HEK293 (cell line): ENCODE measurements around the gene TXNDC2.

Source experiments
- CTCF ChIA-PET: fragments of 350-600 bp; formaldehyde crosslinking; extraction: SDS; loops from one replicate; lab custom pipeline; 2021; ENCODE audit warnings: antibody characterized with exemption; lab: Yijun Ruan, JAX
- POLR2A ChIA-PET: fragments of 300-600 bp; formaldehyde crosslinking; extraction: SDS; loops from one replicate; lab custom pipeline; 2020; ENCODE audit warnings: antibody characterized with exemption, inconsistent platforms; lab: Yijun Ruan, JAX
- H3K27ac ChIP-seq: fragments of 200-500 bp; sonication (Bioruptor generic); 2 replicates; pipeline ENCODE4 v1.5.1; 2014; ENCODE audit warnings: low read depth, low read length, control low read depth, inconsistent platforms; ENCODE audit errors: extremely low read depth
- H3K36me3 ChIP-seq, 2 experiments: fragments of 200-500 bp in 1 of 2; sonication (Bioruptor generic) in 1 of 2; 1 replicate in 1 of 2; 2 replicates in 1 of 2; pipeline ENCODE4 v1.5.1; 2014 to 2017; ENCODE audit warnings: inconsistent platforms in 2 of 2, low read length in 2 of 2; ENCODE audit not compliant: control insufficient read depth in 2 of 2, insufficient read depth in 1 of 2
- H3K4me1 ChIP-seq: fragments of 200-500 bp; sonication (Bioruptor generic); 2 replicates; pipeline ENCODE4 v1.5.1; 2014; ENCODE audit warnings: mild to moderate bottlenecking, low read length, inconsistent platforms; ENCODE audit not compliant: control insufficient read depth, insufficient read depth
- H3K4me3 ChIP-seq: 2 replicates; pipeline ENCODE4 v1.5.1; 2011; ENCODE audit warnings: low read depth, mild to moderate bottlenecking, control low read depth, low read length, moderate library complexity
- H3K9me3 ChIP-seq: fragments of 200-500 bp; sonication (Bioruptor generic); 2 replicates; pipeline ENCODE4 v1.5.1; 2014; ENCODE audit warnings: low read depth, low read length, inconsistent platforms; ENCODE audit not compliant: control insufficient read depth, insufficient read depth
- BCL11B ChIP-seq: fragments of 450-650 bp; formaldehyde crosslinking; IDR thresholded peaks from 2 replicates; pipeline ENCODE4 v1.5.1; 2016; ENCODE audit warnings: low read depth, missing biosample characterization, missing genetic modification characterization
- IKZF3 ChIP-seq: fragments of 450-650 bp; IDR thresholded peaks from 2 replicates; pipeline ENCODE4 v1.5.0; 2018; ENCODE audit warnings: missing biosample characterization, mild to moderate bottlenecking, missing genetic modification characterization, moderate library complexity
- MZF1 ChIP-seq: fragments of 450-650 bp; formaldehyde crosslinking; IDR thresholded peaks from 2 replicates; pipeline ENCODE4 v1.5.1; 2017; ENCODE audit warnings: missing biosample characterization, missing genetic modification characterization, borderline replicate concordance
- PRDM1 ChIP-seq: fragments of 450-650 bp; formaldehyde crosslinking; IDR thresholded peaks from 2 replicates; pipeline ENCODE4; 2016; ENCODE audit warnings: missing biosample characterization, missing genetic modification characterization
- ZBTB8A ChIP-seq: fragments of 450-650 bp; formaldehyde crosslinking; IDR thresholded peaks from 2 replicates; pipeline ENCODE4 v1.5.1; 2016; ENCODE audit warnings: missing biosample characterization, missing genetic modification characterization
- ZEB2 ChIP-seq: fragments of 450-650 bp; formaldehyde crosslinking; IDR thresholded peaks from 2 replicates; pipeline ENCODE4 v1.5.1; 2016; ENCODE audit warnings: missing biosample characterization, missing genetic modification characterization
- ZFHX2 ChIP-seq: fragments of 450-650 bp; formaldehyde crosslinking; conservative IDR thresholded peaks from 2 replicates; pipeline ENCODE4 v1.5.1; 2016; ENCODE audit warnings: missing biosample characterization, missing genetic modification characterization
- ZFP3 ChIP-seq: fragments of 450-650 bp; formaldehyde crosslinking; IDR thresholded peaks from 2 replicates; pipeline ENCODE4 v1.5.1; 2016; ENCODE audit warnings: low read depth, missing biosample characterization, missing genetic modification characterization
- ZFP37 ChIP-seq: fragments of 450-650 bp; formaldehyde crosslinking; IDR thresholded peaks from 2 replicates; pipeline ENCODE4 v1.5.1; 2016; ENCODE audit warnings: missing biosample characterization, missing genetic modification characterization
- ZFP69B ChIP-seq: fragments of 450-650 bp; formaldehyde crosslinking; IDR thresholded peaks from 2 replicates; pipeline ENCODE4 v1.5.1; 2016; ENCODE audit warnings: missing biosample characterization, missing genetic modification characterization
- ZNF211 ChIP-seq: fragments of 450-650 bp; formaldehyde crosslinking; IDR thresholded peaks from 2 replicates; pipeline ENCODE4 v1.5.1; 2016; ENCODE audit warnings: low read depth, missing biosample characterization, missing genetic modification characterization
- ZNF23 ChIP-seq: fragments of 450-650 bp; formaldehyde crosslinking; IDR thresholded peaks from 2 replicates; pipeline ENCODE4 v1.5.1; 2016; ENCODE audit warnings: missing biosample characterization, missing genetic modification characterization, borderline replicate concordance
- ZNF335 ChIP-seq: fragments of 450-650 bp; formaldehyde crosslinking; conservative IDR thresholded peaks from 2 replicates; pipeline ENCODE4 v1.5.1; 2016; ENCODE audit warnings: missing biosample characterization, missing genetic modification characterization
- ZNF391 ChIP-seq: fragments of 450-650 bp; formaldehyde crosslinking; IDR thresholded peaks from 2 replicates; pipeline ENCODE4 v1.5.1; 2016; ENCODE audit warnings: low read depth, missing biosample characterization, missing genetic modification characterization, borderline replicate concordance
- ZNF404 ChIP-seq: fragments of 450-650 bp; formaldehyde crosslinking; IDR thresholded peaks from 2 replicates; pipeline ENCODE4 v1.5.1; 2017; ENCODE audit warnings: missing biosample characterization, missing genetic modification characterization
- ZNF514 ChIP-seq: fragments of 450-650 bp; formaldehyde crosslinking; IDR thresholded peaks from 2 replicates; pipeline ENCODE4 v1.5.1; 2016; ENCODE audit warnings: missing biosample characterization, missing genetic modification characterization
- ZNF548 ChIP-seq: fragments of 450-650 bp; formaldehyde crosslinking; IDR thresholded peaks from 2 replicates; pipeline ENCODE4 v1.5.1; 2016; ENCODE audit warnings: missing biosample characterization, missing genetic modification characterization
- ZNF629 ChIP-seq: fragments of 450-650 bp; formaldehyde crosslinking; IDR thresholded peaks from 2 replicates; pipeline ENCODE4 v1.5.1; 2017; ENCODE audit warnings: missing biosample characterization, missing genetic modification characterization
- ZNF830 ChIP-seq: fragments of 450-650 bp; IDR thresholded peaks from 2 replicates; pipeline ENCODE4 v1.5.0; 2018; ENCODE audit warnings: missing biosample characterization, missing genetic modification characterization, low read depth, mild to moderate bottlenecking, moderate library complexity
- TF ChIP-seq, protein P1 (sequence below): fragments of 450-650 bp; formaldehyde crosslinking; IDR thresholded peaks from 2 replicates; pipeline ENCODE4 v1.5.1; 2016; ENCODE audit warnings: missing biosample characterization, missing genetic modification characterization
- TF ChIP-seq, protein P2 (sequence below): fragments of 450-650 bp; formaldehyde crosslinking; IDR thresholded peaks from 2 replicates; pipeline ENCODE4 v1.5.1; 2016; ENCODE audit warnings: missing biosample characterization, missing genetic modification characterization
- TF ChIP-seq, protein P3 (sequence below): fragments of 450-650 bp; formaldehyde crosslinking; IDR thresholded peaks from 2 replicates; pipeline ENCODE4 v1.5.1; 2016; ENCODE audit warnings: missing biosample characterization, missing genetic modification characterization, low read depth
- TF ChIP-seq, protein P4 (sequence below): fragments of 450-650 bp; formaldehyde crosslinking; conservative IDR thresholded peaks from 2 replicates; pipeline ENCODE4 v1.5.1; 2016; ENCODE audit warnings: low read depth, missing biosample characterization, missing genetic modification characterization

TXNDC2 gene

DNA sequence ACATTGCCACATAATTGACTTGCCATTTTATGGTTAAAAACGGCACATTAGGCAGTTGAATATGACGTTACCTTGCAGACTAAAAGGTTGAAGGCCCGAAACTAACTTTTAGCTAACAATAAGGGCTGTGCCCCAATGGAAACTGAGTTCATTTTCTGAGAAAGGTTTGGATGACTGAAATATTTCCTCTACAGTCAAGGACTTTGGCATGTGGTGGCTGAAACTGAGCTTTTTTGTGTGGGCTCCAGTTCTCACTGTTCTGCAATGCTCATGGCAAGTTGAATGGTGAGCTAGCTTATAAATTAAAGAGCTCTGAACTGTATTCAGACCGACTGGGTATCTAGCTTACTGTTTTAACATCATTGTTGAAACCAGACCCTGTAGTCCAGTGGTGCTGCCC lies 23.8 kb upstream of the TXNDC2 start:
- Histone ChIP-seq H3K4me1 (no peaks in the 10 kb centered on the region), H3K9me3 (no peaks in the 10 kb centered on the region), H3K36me3 (peaks cover 0 to 28% of the 10 kb centered on the region in 2 experiments; a peak in 1 of 3 replicates), H3K27ac (no peak overlapping the region), H3K4me3 (no peak overlapping the region)
- ChIA-PET POLR2A (interaction anchor here (0.6 kb wide), 1 partner anchor 1835 kb away, joined by 3 read pairs; no protein-coding TSS in a partner anchor), CTCF (interaction anchor here (0.6 kb wide), 1 partner anchor 872 kb away, joined by 3 read pairs; no protein-coding TSS in a partner anchor)
- no peak for TF ChIP-seq ZNF404
- TF ChIP-seq, protein P1, sequence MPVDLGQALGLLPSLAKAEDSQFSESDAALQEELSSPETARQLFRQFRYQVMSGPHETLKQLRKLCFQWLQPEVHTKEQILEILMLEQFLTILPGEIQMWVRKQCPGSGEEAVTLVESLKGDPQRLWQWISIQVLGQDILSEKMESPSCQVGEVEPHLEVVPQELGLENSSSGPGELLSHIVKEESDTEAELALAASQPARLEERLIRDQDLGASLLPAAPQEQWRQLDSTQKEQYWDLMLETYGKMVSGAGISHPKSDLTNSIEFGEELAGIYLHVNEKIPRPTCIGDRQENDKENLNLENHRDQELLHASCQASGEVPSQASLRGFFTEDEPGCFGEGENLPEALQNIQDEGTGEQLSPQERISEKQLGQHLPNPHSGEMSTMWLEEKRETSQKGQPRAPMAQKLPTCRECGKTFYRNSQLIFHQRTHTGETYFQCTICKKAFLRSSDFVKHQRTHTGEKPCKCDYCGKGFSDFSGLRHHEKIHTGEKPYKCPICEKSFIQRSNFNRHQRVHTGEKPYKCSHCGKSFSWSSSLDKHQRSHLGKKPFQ (tag by site-specific recombination): no peak
- TF ChIP-seq ZNF548 (tag by site-specific recombination): no peak
- no peak for TF ChIP-seq ZFHX2
- no peak for TF ChIP-seq MZF1 (tag by site-specific recombination)
- TF ChIP-seq ZNF391 (tag by site-specific recombination): no peak
- TF ChIP-seq, protein P2, sequence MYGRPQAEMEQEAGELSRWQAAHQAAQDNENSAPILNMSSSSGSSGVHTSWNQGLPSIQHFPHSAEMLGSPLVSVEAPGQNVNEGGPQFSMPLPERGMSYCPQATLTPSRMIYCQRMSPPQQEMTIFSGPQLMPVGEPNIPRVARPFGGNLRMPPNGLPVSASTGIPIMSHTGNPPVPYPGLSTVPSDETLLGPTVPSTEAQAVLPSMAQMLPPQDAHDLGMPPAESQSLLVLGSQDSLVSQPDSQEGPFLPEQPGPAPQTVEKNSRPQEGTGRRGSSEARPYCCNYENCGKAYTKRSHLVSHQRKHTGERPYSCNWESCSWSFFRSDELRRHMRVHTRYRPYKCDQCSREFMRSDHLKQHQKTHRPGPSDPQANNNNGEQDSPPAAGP (tag by site-specific recombination): no peak
- no peak for TF ChIP-seq ZNF335 (tag by site-specific recombination)
- no peak for TF ChIP-seq ZFP3

GRCh38 chr18:9862686-9863085 lies 23.1 kb upstream of the TXNDC2 start:
- H3K4me1 ChIP-seq: no peaks in the 10 kb centered on the region
- no peak overlapping the region for H3K27ac ChIP-seq
- ChIA-PET CTCF (interaction anchor here (0.6 kb wide), 1 partner anchor 873 kb away, joined by 3 read pairs; no protein-coding TSS in a partner anchor), POLR2A (no interaction called here)
- H3K36me3 ChIP-seq: peaks cover 0 to 28% of the 10 kb centered on the region in 2 experiments; a peak in 1 of 3 replicates
- H3K4me3 ChIP-seq: no peak overlapping the region
- H3K9me3 ChIP-seq: no peaks in the 10 kb centered on the region
- TF ChIP-seq ZBTB8A (tag by site-specific recombination) (no peak), ZFP3 (no peak), IKZF3 (no peak), ZFP37 (no peak), ZNF23 (tag by site-specific recombination) (no peak), BCL11B (tag by site-specific recombination) (no peak), ZNF335 (tag by site-specific recombination) (no peak), PRDM1 (tag by site-specific recombination) (no peak), ZEB2 (no peak), ZNF830 (tag by site-specific recombination) (no peak), ZFP69B (tag by site-specific recombination) (no peak), ZNF629 (tag by site-specific recombination) (no peak), ZNF211 (no peak), ZNF514 (no peak)
- TF ChIP-seq, protein P3, sequence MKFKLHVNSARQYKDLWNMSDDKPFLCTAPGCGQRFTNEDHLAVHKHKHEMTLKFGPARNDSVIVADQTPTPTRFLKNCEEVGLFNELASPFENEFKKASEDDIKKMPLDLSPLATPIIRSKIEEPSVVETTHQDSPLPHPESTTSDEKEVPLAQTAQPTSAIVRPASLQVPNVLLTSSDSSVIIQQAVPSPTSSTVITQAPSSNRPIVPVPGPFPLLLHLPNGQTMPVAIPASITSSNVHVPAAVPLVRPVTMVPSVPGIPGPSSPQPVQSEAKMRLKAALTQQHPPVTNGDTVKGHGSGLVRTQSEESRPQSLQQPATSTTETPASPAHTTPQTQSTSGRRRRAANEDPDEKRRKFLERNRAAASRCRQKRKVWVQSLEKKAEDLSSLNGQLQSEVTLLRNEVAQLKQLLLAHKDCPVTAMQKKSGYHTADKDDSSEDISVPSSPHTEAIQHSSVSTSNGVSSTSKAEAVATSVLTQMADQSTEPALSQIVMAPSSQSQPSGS: no peak
- TF ChIP-seq, protein P4, sequence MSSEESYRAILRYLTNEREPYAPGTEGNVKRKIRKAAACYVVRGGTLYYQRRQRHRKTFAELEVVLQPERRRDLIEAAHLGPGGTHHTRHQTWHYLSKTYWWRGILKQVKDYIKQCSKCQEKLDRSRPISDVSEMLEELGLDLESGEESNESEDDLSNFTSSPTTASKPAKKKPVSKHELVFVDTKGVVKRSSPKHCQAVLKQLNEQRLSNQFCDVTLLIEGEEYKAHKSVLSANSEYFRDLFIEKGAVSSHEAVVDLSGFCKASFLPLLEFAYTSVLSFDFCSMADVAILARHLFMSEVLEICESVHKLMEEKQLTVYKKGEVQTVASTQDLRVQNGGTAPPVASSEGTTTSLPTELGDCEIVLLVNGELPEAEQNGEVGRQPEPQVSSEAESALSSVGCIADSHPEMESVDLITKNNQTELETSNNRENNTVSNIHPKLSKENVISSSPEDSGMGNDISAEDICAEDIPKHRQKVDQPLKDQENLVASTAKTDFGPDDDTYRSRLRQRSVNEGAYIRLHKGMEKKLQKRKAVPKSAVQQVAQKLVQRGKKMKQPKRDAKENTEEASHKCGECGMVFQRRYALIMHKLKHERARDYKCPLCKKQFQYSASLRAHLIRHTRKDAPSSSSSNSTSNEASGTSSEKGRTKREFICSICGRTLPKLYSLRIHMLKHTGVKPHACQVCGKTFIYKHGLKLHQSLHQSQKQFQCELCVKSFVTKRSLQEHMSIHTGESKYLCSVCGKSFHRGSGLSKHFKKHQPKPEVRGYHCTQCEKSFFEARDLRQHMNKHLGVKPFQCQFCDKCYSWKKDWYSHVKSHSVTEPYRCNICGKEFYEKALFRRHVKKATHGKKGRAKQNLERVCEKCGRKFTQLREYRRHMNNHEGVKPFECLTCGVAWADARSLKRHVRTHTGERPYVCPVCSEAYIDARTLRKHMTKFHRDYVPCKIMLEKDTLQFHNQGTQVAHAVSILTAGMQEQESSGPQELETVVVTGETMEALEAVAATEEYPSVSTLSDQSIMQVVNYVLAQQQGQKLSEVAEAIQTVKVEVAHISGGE (tag by site-specific recombination): no peak
